Activated gamma-delta T cell treated with Interleukin-2 at 50 U/mL for 16 hours (primary cell): Measurements from ENCODE around the gene RORB.
"Not testable (repeated sequence)": the region's sequence is repeated elsewhere in the genome, so short reads cannot be mapped to it uniquely, and the experiment has no call there.

Experiments used
- DNase-seq: peaks from one replicate; pipeline ENCODE4 v3.0.0-alpha.2; 2020

The RORB gene

GRCh38 chr9:74517188-74517587 lies 20.1 kb downstream of the RORB start:
- no peak for DNase-seq

- no peak for DNase-seq
These were observed 22.3 kb downstream of the RORB start for GRCh38 chr9:74519419-74519818.

- no peak for DNase-seq
These were observed 23.9 kb downstream of the RORB start for GRCh38 chr9:74521009-74521408.

GRCh38 chr9:74524289-74524688 lies 27.2 kb downstream of the RORB start:
- no peak for DNase-seq

- no peak for DNase-seq
These were observed 29.1 kb downstream of the RORB start for GRCh38 chr9:74526215-74526614.

GRCh38 chr9:74527718-74528117 lies 30.6 kb downstream of the RORB start:
- DNase-seq: no peak

GRCh38 chr9:74528207-74528606 lies 31.1 kb downstream of the RORB start:
- no peak for DNase-seq

GRCh38 chr9:74530458-74530857 lies 33.3 kb downstream of the RORB start:
- not testable (repeated sequence) for DNase-seq

GRCh38 chr9:74533253-74533652 lies 36.1 kb downstream of the RORB start:
- no peak for DNase-seq

GRCh38 chr9:74534841-74535240 lies 37.7 kb downstream of the RORB start:
- DNase-seq: no peak

GRCh38 chr9:74543145-74543544 lies 46.0 kb downstream of the RORB start:
- no peak for DNase-seq

GRCh38 chr9:74551266-74551665 lies 54.1 kb downstream of the RORB start:
- DNase-seq: no peak

- DNase-seq: no peak
These were observed 57.8 kb downstream of the RORB start for GRCh38 chr9:74554751-74555419.

- DNase-seq: no peak
These were observed 58.4 kb downstream of the RORB start for GRCh38 chr9:74555565-74555964.

- no peak for DNase-seq
These were observed 59.5 kb downstream of the RORB start for GRCh38 chr9:74556685-74557084.

GRCh38 chr9:74557571-74557970 lies 60.4 kb downstream of the RORB start:
- DNase-seq: no peak

GRCh38 chr9:74562611-74563010 lies 65.5 kb downstream of the RORB start:
- DNase-seq: no peak

- DNase-seq: no peak
These were observed 73.9 kb downstream of the RORB start for GRCh38 chr9:74570879-74571512.

GRCh38 chr9:74573640-74574191 lies 76.6 kb downstream of the RORB start:
- no peak for DNase-seq

GRCh38 chr9:74576176-74576575 lies 79.0 kb downstream of the RORB start:
- no peak for DNase-seq

GRCh38 chr9:74577956-74578355 lies 80.8 kb downstream of the RORB start:
- no peak for DNase-seq

- DNase-seq: no peak
These were observed 92.4 kb downstream of the RORB start for GRCh38 chr9:74589576-74589975.

GRCh38 chr9:74595286-74595685 lies 98.2 kb downstream of the RORB start:
- no peak for DNase-seq

- DNase-seq: no peak
These were observed 101.7 kb downstream of the RORB start for GRCh38 chr9:74598874-74599273.
